K562 (cell line): ENCODE measurements around the gene SLC17A8. TPM values are rescaled to one million over a fixed set of nuclear protein-coding genes. Genes with fewer than 3 reads are reported as not detected.

Experiments used
- BRF2 ChIP-seq: IDR thresholded peaks from 3 replicates; pipeline ENCODE4 v1.6.1; 2011; ENCODE audit warnings: borderline replicate concordance, mild to moderate bottlenecking; ENCODE audit not compliant: insufficient read length, insufficient read depth
- CEBPB ChIP-seq: fragments of 450-650 bp; IDR thresholded peaks from 2 replicates; pipeline ENCODE4 v1.6.1; 2016; ENCODE audit warnings: missing genetic modification characterization, missing compliant biosample characterization
- CREM ChIP-seq: IDR thresholded peaks from 2 replicates; pipeline ENCODE4 v1.6.1; 2014; ENCODE audit warnings: antibody characterized with exemption, low read depth
- ELF2 ChIP-seq: fragments of 250-450 bp; sonication (Bioruptor Pico); IDR thresholded peaks from 2 replicates; pipeline ENCODE4 v1.5.0; 2021; ENCODE audit warnings: mild to moderate bottlenecking
- ETV6 ChIP-seq, 3 experiments: fragments of 150-350 bp in 1 of 3; sonication (generic) in 1 of 3; formaldehyde crosslinking in 1 of 3; IDR thresholded peaks; 2 replicates each; pipeline versions ENCODE4 v1.6.1 to v1.8.0; 2014 to 2022; ENCODE audit warnings: borderline replicate concordance in 2 of 3, low read depth in 2 of 3, antibody characterized with exemption in 1 of 3, low read length in 1 of 3, mild to moderate bottlenecking in 1 of 3, missing genetic modification reagents in 1 of 3
- NR0B1 ChIP-seq: fragments of 450-650 bp; IDR thresholded peaks from one replicate; pipeline ENCODE4 v1.6.1; 2018; ENCODE audit warnings: mild to moderate bottlenecking, moderate library complexity; ENCODE audit not compliant: partially characterized antibody
- RFX7 ChIP-seq: fragments of 250-450 bp; sonication (Bioruptor Pico); IDR thresholded peaks from 2 replicates; pipeline ENCODE4 v1.5.1; 2021; ENCODE audit warnings: mild to moderate bottlenecking
- TEAD4 ChIP-seq, 2 experiments: sonication (generic) in 1 of 2; formaldehyde crosslinking in 1 of 2; IDR thresholded peaks; 2 replicates each; pipeline versions ENCODE4 v1.6.1 to v1.8.0; 2012 to 2022; ENCODE audit warnings: borderline replicate concordance in 1 of 2, inconsistent platforms in 1 of 2, low read length in 1 of 2, mild to moderate bottlenecking in 1 of 2, missing genetic modification reagents in 1 of 2
- TRIM24 ChIP-seq, 2 experiments: fragments of 450-650 bp; IDR thresholded peaks; 2 replicates each; pipeline ENCODE4 v1.6.1; 2016
- ZFX ChIP-seq: sonication (generic); formaldehyde crosslinking; IDR thresholded peaks from 2 replicates; pipeline ENCODE4 v1.8.0; 2022; ENCODE audit warnings: mild to moderate bottlenecking, missing genetic modification reagents, moderate library complexity
- ZNF121 ChIP-seq: sonication (generic); formaldehyde crosslinking; conservative IDR thresholded peaks from 2 replicates; pipeline ENCODE4 v1.8.0; 2022; ENCODE audit warnings: missing genetic modification reagents
- polyA plus RNA-seq, 8 experiments: library from polyadenylated mRNA; depleted of rRNA in 4 of 8; stranded (reverse) in 5 of 8; unstranded in 3 of 8; fragments of >200 nt; fragmentation: Nextera tagmentation in 2 of 8; fragmentation: Illumina TruSeq in 1 of 8; extraction: Ambion mirVana in 2 of 8; extraction: Trizol in 1 of 8; gene quantifications; 2 replicates each; pipeline versions ENCODE4 v1.2.1 to v1.2.3, GENCODE V29; 2011 to 2014; ENCODE audit warnings: inconsistent platforms in 1 of 8, missing spikeins in 1 of 8
- total RNA-seq, 7 experiments: library from RNA; depleted of rRNA in 6 of 7; stranded (reverse); fragments of >200 nt in 6 of 7; fragmentation: Illumina TruSeq in 2 of 7; extraction: Trizol in 2 of 7; gene quantifications; 2 replicates each; pipeline versions ENCODE4 v1.2.1 to v1.2.3, GENCODE V29; 2011 to 2021; ENCODE audit warnings: low replicate concordance in 1 of 7

The SLC17A8 gene
- total and polyA plus RNA-seq, 9 of the 15 experiments (the other 6 are each of a cell fraction or from before 2014, with no cell fraction given): 0.03 TPM; not detected in 8

- TF ChIP-seq ZNF121 (CRISPR knock-in tag) (no peak), RFX7 (CRISPR knock-in tag) (no peak), CREM (no peak), ETV6 (IDR thresholded peaks at IDR 0.05; ENCODE audit: borderline replicate concordance in 1 of 2, low read depth in 2 of 2, low read length in 1 of 2) (no peak), ETV6 (CRISPR knock-in tag; IDR thresholded peaks at IDR 0.05; ENCODE audit: borderline replicate concordance) (no peak), ZFX (CRISPR knock-in tag) (no peak), TEAD4 (IDR thresholded peaks at IDR 0.05; ENCODE audit: low read length) (no peak), TEAD4 (CRISPR knock-in tag; IDR thresholded peaks at IDR 0.05; ENCODE audit: borderline replicate concordance) (no peak), NR0B1 (no peak), BRF2 (no peak), TRIM24 (IDR thresholded peaks at IDR 0.05) (no peak), ELF2 (CRISPR knock-in tag) (no peak), CEBPB (no peak)
These were observed 97.1 kb downstream of the SLC17A8 start (continued) for GRCh38 chr12:100453951-100454350.
